WTC11 (cell line): ENCODE measurements around the gene ITM2C. TPM values are rescaled to one million over a fixed set of nuclear protein-coding genes. Genes with fewer than 3 reads are reported as not detected.

Experiments used
- ATAC-seq: fragments of 200-7000 bp; cut with Tn5 transposase; 2 replicates; pipeline ENCODE4 v1.10.0; 2021; ENCODE audit warnings: mild to moderate bottlenecking, moderate library complexity
- CTCF ChIA-PET: fragments of 300-600 bp; sonication (Branson Sonifier 250); formaldehyde crosslinking; loops from one replicate; lab custom pipeline; 2021; ENCODE audit warnings: antibody characterized with exemption; lab: Charles Lee
- POLR2A ChIA-PET: fragments of 350-600 bp; sonication (Branson Sonifier 250); formaldehyde crosslinking; loops from one replicate; lab custom pipeline; 2021; ENCODE audit warnings: antibody characterized with exemption; lab: Charles Lee
- DNase-seq: peaks from one replicate; pipeline ENCODE4 v3.0.0; 2021; ENCODE audit warnings: low spot score
- H3K27ac Mint-ChIP-seq: 2 replicates; pipeline ENCODE4 v1.8.0; 2021; ENCODE audit warnings: mixed read lengths
- H3K27me3 Mint-ChIP-seq: 2 replicates; pipeline ENCODE4 v1.8.0; 2021; ENCODE audit warnings: low read depth, mild to moderate bottlenecking, moderate library complexity, mixed read lengths
- H3K36me3 Mint-ChIP-seq: 2 replicates; pipeline ENCODE4 v1.8.0; 2021; ENCODE audit warnings: mixed read lengths
- H3K4me1 Mint-ChIP-seq: 2 replicates; pipeline ENCODE4 v1.8.0; 2022; ENCODE audit warnings: mixed read lengths
- H3K4me3 Mint-ChIP-seq: 2 replicates; pipeline ENCODE4 v1.8.0; 2021; ENCODE audit warnings: mild to moderate bottlenecking, moderate library complexity, mixed read lengths
- H3K9me3 Mint-ChIP-seq: 2 replicates; pipeline ENCODE4 v1.8.0; 2021; ENCODE audit warnings: mixed read lengths
- AR ChIP-seq: fragments of 250-450 bp; sonication (Bioruptor Pico); IDR thresholded peaks from 2 replicates; pipeline ENCODE4 v1.9.0; 2021; ENCODE audit warnings: mild to moderate bottlenecking
- ATF2 ChIP-seq: sonication (generic); formaldehyde crosslinking; IDR thresholded peaks from 2 replicates; pipeline ENCODE4 v1.8.1; 2022; ENCODE audit warnings: low read depth, missing genetic modification reagents, borderline replicate concordance
- ATF6 ChIP-seq: sonication (generic); formaldehyde crosslinking; IDR thresholded peaks from 2 replicates; pipeline ENCODE4 v1.8.1; 2023; ENCODE audit warnings: mild to moderate bottlenecking, missing genetic modification reagents
- E2F5 ChIP-seq: sonication (generic); formaldehyde crosslinking; IDR thresholded peaks from 2 replicates; pipeline ENCODE4 v1.8.1; 2022; ENCODE audit warnings: mild to moderate bottlenecking, moderate library complexity, missing genetic modification reagents
- FOXP4 ChIP-seq: sonication (generic); formaldehyde crosslinking; IDR thresholded peaks from 2 replicates; pipeline ENCODE4 v1.8.0; 2022; ENCODE audit warnings: mild to moderate bottlenecking, missing genetic modification reagents
- GTF2I ChIP-seq: fragments of 250-450 bp; sonication (Bioruptor Pico); conservative IDR thresholded peaks from 2 replicates; pipeline ENCODE4 v1.4.0; 2021; ENCODE audit warnings: mild to moderate bottlenecking
- HMGXB4 ChIP-seq: sonication (generic); formaldehyde crosslinking; IDR thresholded peaks from 2 replicates; pipeline ENCODE4 v1.8.1; 2023; ENCODE audit warnings: mild to moderate bottlenecking, moderate library complexity, missing genetic modification reagents
- IRF2 ChIP-seq: sonication (generic); formaldehyde crosslinking; IDR thresholded peaks from 2 replicates; pipeline ENCODE4 v1.8.0; 2022; ENCODE audit warnings: low read depth, missing genetic modification reagents, borderline replicate concordance
- JUN ChIP-seq: sonication (generic); formaldehyde crosslinking; IDR thresholded peaks from 2 replicates; pipeline ENCODE4 v1.8.0; 2023; ENCODE audit warnings: mild to moderate bottlenecking, missing genetic modification reagents
- MLX ChIP-seq: sonication (generic); formaldehyde crosslinking; IDR thresholded peaks from 2 replicates; pipeline ENCODE4 v1.8.1; 2023; ENCODE audit warnings: mild to moderate bottlenecking, missing genetic modification reagents, moderate library complexity
- NFE2L1 ChIP-seq: sonication (generic); formaldehyde crosslinking; IDR thresholded peaks from 2 replicates; pipeline ENCODE4 v1.8.1; 2023; ENCODE audit warnings: missing genetic modification reagents
- NR1H2 ChIP-seq: sonication (generic); formaldehyde crosslinking; IDR thresholded peaks from 2 replicates; pipeline ENCODE4 v1.9.0; 2021; ENCODE audit warnings: mild to moderate bottlenecking, moderate library complexity, missing genetic modification reagents
- NR2C2 ChIP-seq: sonication (generic); formaldehyde crosslinking; IDR thresholded peaks from 2 replicates; pipeline ENCODE4 v1.8.0; 2022; ENCODE audit warnings: mild to moderate bottlenecking, missing genetic modification reagents
- SMAD3 ChIP-seq: sonication (generic); formaldehyde crosslinking; IDR thresholded peaks from 2 replicates; pipeline ENCODE4 v1.8.0; 2022; ENCODE audit warnings: missing genetic modification reagents, mild to moderate bottlenecking, borderline replicate concordance
- SP1 ChIP-seq: sonication (generic); formaldehyde crosslinking; conservative IDR thresholded peaks from 2 replicates; pipeline ENCODE4 v1.8.1; 2022; ENCODE audit warnings: missing genetic modification reagents
- TEAD4 ChIP-seq: sonication (generic); formaldehyde crosslinking; IDR thresholded peaks from 2 replicates; pipeline ENCODE4 v1.8.0; 2022; ENCODE audit warnings: mild to moderate bottlenecking, missing genetic modification reagents
- USF1 ChIP-seq: sonication (generic); formaldehyde crosslinking; IDR thresholded peaks from 2 replicates; pipeline ENCODE4 v1.8.0; 2022; ENCODE audit warnings: mild to moderate bottlenecking, missing genetic modification reagents
- ZBTB21 ChIP-seq: sonication (generic); formaldehyde crosslinking; IDR thresholded peaks from 2 replicates; pipeline ENCODE4 v1.8.1; 2023; ENCODE audit warnings: mild to moderate bottlenecking, missing genetic modification reagents, borderline replicate concordance
- ZNF138 ChIP-seq: sonication (generic); formaldehyde crosslinking; conservative IDR thresholded peaks from 2 replicates; pipeline ENCODE4 v1.8.1; 2022; ENCODE audit warnings: mild to moderate bottlenecking, moderate library complexity, missing genetic modification reagents
- ZNF317 ChIP-seq: sonication (generic); formaldehyde crosslinking; IDR thresholded peaks from 2 replicates; pipeline ENCODE4 v1.8.1; 2023; ENCODE audit warnings: low read depth, mild to moderate bottlenecking, moderate library complexity, missing genetic modification reagents, borderline replicate concordance
- total RNA-seq: library from RNA; stranded (reverse); gene quantifications from 3 replicates; pipeline ENCODE4 v1.2.3, GENCODE V29; 2021

ITM2C gene
- total RNA-seq, 1 experiment from 2014 or later: 316 TPM

GRCh38 chr2:230842473-230842872, 22.3 kb upstream of the ITM2C start:
- peaks cover 8% of the 10 kb centered on the region; the same call in 1 of the 2 replicates for H3K27me3 Mint-ChIP-seq
- no peak overlapping the region for H3K27ac Mint-ChIP-seq
- ChIA-PET POLR2A (no interaction called here), CTCF (no interaction called here)
- ATAC-seq (no peak), DNase-seq (no peak)
- H3K4me1 Mint-ChIP-seq: 0 out of 2 replicates have a peak, but pooled peaks cover 3% of the 10 kb centered on the region
- peaks cover 36% of the 10 kb centered on the region for H3K9me3 Mint-ChIP-seq
- H3K36me3 Mint-ChIP-seq: no peaks in the 10 kb centered on the region
- H3K4me3 Mint-ChIP-seq: no peak overlapping the region
- no peak for TF ChIP-seq E2F5
- TF ChIP-seq USF1 (CRISPR knock-in tag): no peak
- TF ChIP-seq NFE2L1 (CRISPR knock-in tag): no peak
- no peak for TF ChIP-seq ATF6
- TF ChIP-seq NR1H2 (CRISPR knock-in tag): no peak
- TF ChIP-seq AR (CRISPR knock-in tag): no peak
- TF ChIP-seq JUN (CRISPR knock-in tag): no peak
- no peak for TF ChIP-seq ZNF317 (CRISPR knock-in tag)
- TF ChIP-seq ZBTB21: no peak
- TF ChIP-seq TEAD4 (CRISPR knock-in tag): no peak
- TF ChIP-seq NR2C2 (CRISPR knock-in tag): no peak

- POLR2A ChIA-PET: no interaction called here
- no peak overlapping the region for H3K4me3 Mint-ChIP-seq
- ATAC-seq (no peak), DNase-seq (no peak)
- H3K27me3 Mint-ChIP-seq: peaks cover 11% of the 10 kb centered on the region
- peaks cover 2% of the 10 kb centered on the region; the same call in 1 of the 2 replicates for H3K36me3 Mint-ChIP-seq
- CTCF ChIA-PET: no interaction called here
- no peak overlapping the region for H3K27ac Mint-ChIP-seq
- peaks cover 31% of the 10 kb centered on the region for H3K9me3 Mint-ChIP-seq
- peaks cover 4% of the 10 kb centered on the region for H3K4me1 Mint-ChIP-seq
- TF ChIP-seq FOXP4 (no peak), SMAD3 (CRISPR knock-in tag) (no peak), IRF2 (CRISPR knock-in tag) (no peak), HMGXB4 (no peak), MLX (no peak), GTF2I (CRISPR knock-in tag) (no peak), SP1 (CRISPR knock-in tag) (no peak), ZNF138 (CRISPR knock-in tag) (no peak), AR (CRISPR knock-in tag) (no peak), ATF2 (no peak)
These were observed 21.6 kb upstream of the ITM2C start for GRCh38 chr2:230843132-230843531.
